Tibial artery (tissue), 4 donors: ENCODE results near the gene USP24.

ENCODE experiments used
- DNase-seq, 2 donors: peaks; one replicate each; pipeline ENCODE4 v3.0.0-alpha.2; 2019
- H3K27ac ChIP-seq, 2 donors: fragments of 200-600 bp; sonication (generic) in 1 of 2; 1 replicate in 1 of 2; 2 replicates in 1 of 2; pipeline ENCODE4 v1.5.1; 2018 to 2019; ENCODE audit warnings: mild to moderate bottlenecking in 1 of 2
- H3K27me3 ChIP-seq, 2 donors: fragments of 200-600 bp; sonication (generic) in 1 of 2; one replicate each; pipeline versions ENCODE4 v1.5.1 to v1.6.0; 2016 to 2019
- H3K36me3 ChIP-seq, 3 donors: fragments of 200-600 bp; sonication (generic) in 2 of 3; one replicate each; pipeline ENCODE4 v1.5.1; 2016 to 2019; ENCODE audit warnings: mild to moderate bottlenecking in 2 of 3
- H3K4me1 ChIP-seq, 4 donors: fragments of 200-600 bp; sonication (generic) in 2 of 4; 1 replicate in 3 of 4; 2 replicates in 1 of 4; pipeline ENCODE4 v1.5.1; 2016 to 2019
- H3K4me3 ChIP-seq, 2 donors: fragments of 200-600 bp; sonication (generic) in 1 of 2; 1 replicate in 1 of 2; 2 replicates in 1 of 2; pipeline ENCODE4 v1.5.1; 2018 to 2019; ENCODE audit warnings: mild to moderate bottlenecking in 2 of 2
- H3K9me3 ChIP-seq, 3 donors: fragments of 200-600 bp; sonication (generic) in 1 of 3; one replicate each; pipeline ENCODE4 v1.5.1; 2016 to 2019
- CTCF ChIP-seq, 2 experiments: fragments of 200-600 bp in 1 of 2; fragments of 450-650 bp in 1 of 2; IDR thresholded peaks; one replicate each; pipeline ENCODE4 v1.5.1; 2017 to 2019; ENCODE audit warnings: antibody characterized with exemption in 2 of 2, mild to moderate bottlenecking in 1 of 2, moderate library complexity in 1 of 2
- intact Hi-C: fragments of 100-400 bp; cut with DNase I; formaldehyde crosslinking; loops from one replicate; pipeline ENCODE4 v1.15.0; 2023; ENCODE audit warnings: low total_unique reads

The USP24 gene

GRCh38 chr1:55039342-55040082, 175.7 kb downstream of the USP24 start, which contains the start of gene PCSK9:
PCSK9 (plus strand) TSS chr1:55039548; CDS start chr1:55039838, 290 bp downstream.
- peak within 1 kb of the TSS in 1 of 2 donors; percentile 27 for H3K4me3 ChIP-seq
- intact Hi-C loops, result no loop called here

GRCh38 chr1:55038974-55039341, 176.2 kb downstream of the USP24 start:
- no peak for DNase-seq
- H3K9me3 ChIP-seq, result no peaks in the 10 kb centered on the region
- no peak for TF ChIP-seq CTCF (IDR thresholded peaks at IDR 0.05)
- H3K4me1 ChIP-seq, result peaks cover 0 to 23% (median 11%) of the 10 kb centered on the region in 4 donors
- H3K27ac ChIP-seq, result no peak overlapping the region
- intact Hi-C loops, result no loop called here
- H3K36me3 ChIP-seq, result no peaks in the 10 kb centered on the region
- H3K4me3 ChIP-seq, result peak overlapping the region in 1 of 2 donors; percentile 27
- peaks cover 0 to 74% of the 10 kb centered on the region in 2 donors for H3K27me3 ChIP-seq

More at GRCh38 chr1:55039342-55040082, 175.7 kb downstream of the USP24 start, which contains the start of gene PCSK9:
- Histone ChIP-seq H3K9me3 (no peaks in the 10 kb centered on the region), H3K4me1 (peaks cover 0 to 23% (median 11%) of the 10 kb centered on the region in 4 donors), H3K36me3 (no peaks in the 10 kb centered on the region), H3K27ac (no peak within 1 kb of the TSS), H3K27me3 (peaks cover 0 to 68% of the 10 kb centered on the region in 2 donors)
- peak in 1 of 2 donors; percentile 58 for DNase-seq
- TF ChIP-seq CTCF (IDR thresholded peaks at IDR 0.05), result no peak

- Histone ChIP-seq H3K9me3 (no peaks in the 10 kb centered on the region), H3K27me3 (peaks cover 0 to 78% of the 10 kb centered on the region in 2 donors), H3K4me3 (no peak overlapping the region), H3K4me1 (peaks cover 0 to 23% (median 11%) of the 10 kb centered on the region in 4 donors), H3K27ac (no peak overlapping the region), H3K36me3 (no peaks in the 10 kb centered on the region)
- no peak for TF ChIP-seq CTCF (IDR thresholded peaks at IDR 0.05)
- DNase-seq, result no peak
- intact Hi-C loops, result no loop called here
Observed at GRCh38 chr1:55038552-55038838, 176.7 kb downstream of the USP24 start.

GRCh38 chr1:55037733-55038551, 177.2 kb downstream of the USP24 start:
- Histone ChIP-seq H3K4me1 (peaks cover 0 to 23% (median 11%) of the 10 kb centered on the region in 4 donors), H3K36me3 (no peaks in the 10 kb centered on the region), H3K9me3 (no peaks in the 10 kb centered on the region), H3K27ac (no peak overlapping the region), H3K4me3 (no peak overlapping the region), H3K27me3 (peaks cover 0 to 83% of the 10 kb centered on the region in 2 donors)
- TF ChIP-seq CTCF (IDR thresholded peaks at IDR 0.05), result no peak
- intact Hi-C loops, result no loop called here
- peak in 1 of 2 donors; percentile 48 for DNase-seq

GRCh38 chr1:55035904-55036303, 179.3 kb downstream of the USP24 start:
- H3K27ac ChIP-seq, result no peak overlapping the region
- H3K9me3 ChIP-seq, result no peaks in the 10 kb centered on the region
- H3K27me3 ChIP-seq, result peaks cover 0 to 81% of the 10 kb centered on the region in 2 donors
- no peak for TF ChIP-seq CTCF (IDR thresholded peaks at IDR 0.05)
- H3K4me3 ChIP-seq, result no peak overlapping the region
- no peaks in the 10 kb centered on the region for H3K36me3 ChIP-seq
- H3K4me1 ChIP-seq, result peaks cover 0 to 22% (median 11%) of the 10 kb centered on the region in 4 donors
- intact Hi-C loops, result no loop called here
- no peak for DNase-seq
